Astrocyte (in vitro differentiated cells and primary cell): ENCODE data around the gene SDK1. TPM values are rescaled to one million over a fixed set of nuclear protein-coding genes. Genes with fewer than 3 reads are reported as not detected.

Source experiments
- DNase-seq: peaks from one replicate; pipeline ENCODE4 v3.0.0-alpha.2; 2010; ENCODE audit warnings: low read depth
- FAIRE-seq: peaks from 2 replicates; lab custom pipeline; 2011; peaks lifted over from hg19 to GRCh38; lab: Jason Lieb, UNC
- H2AFZ ChIP-seq: 2 replicates; pipeline ENCODE4 v1.6.0; 2012; ENCODE audit warnings: low read depth, low read length, inconsistent platforms
- H3K27ac ChIP-seq: 2 replicates; pipeline ENCODE4 v1.5.1; 2011; ENCODE audit warnings: low read depth, low read length, inconsistent platforms
- H3K27me3 ChIP-seq: 2 replicates; pipeline ENCODE4 v1.6.0; 2011; ENCODE audit warnings: low read length, inconsistent platforms; ENCODE audit not compliant: insufficient read depth
- H3K36me3 ChIP-seq: 2 replicates; pipeline ENCODE4 v1.5.1; 2011; ENCODE audit warnings: low read length, inconsistent platforms; ENCODE audit not compliant: insufficient read depth
- H3K4me1 ChIP-seq: 2 replicates; pipeline ENCODE4 v1.5.1; 2011; ENCODE audit warnings: low read length, inconsistent platforms; ENCODE audit not compliant: insufficient read depth
- H3K4me2 ChIP-seq: 2 replicates; pipeline ENCODE4 v1.6.0; 2012; ENCODE audit warnings: low read length, inconsistent platforms
- H3K4me3 ChIP-seq: 2 replicates; pipeline ENCODE4 v1.5.1; 2011; ENCODE audit warnings: low read depth, mild to moderate bottlenecking, low read length, inconsistent platforms; ENCODE audit not compliant: insufficient read depth
- H3K79me2 ChIP-seq: 2 replicates; pipeline ENCODE4 v1.6.0; 2012; ENCODE audit warnings: mild to moderate bottlenecking, low read length, inconsistent platforms; ENCODE audit not compliant: insufficient read depth
- H3K9ac ChIP-seq: 2 replicates; pipeline ENCODE4 v1.6.0; 2012; ENCODE audit warnings: mild to moderate bottlenecking, low read length, inconsistent platforms
- H3K9me3 ChIP-seq: 2 replicates; pipeline ENCODE4 v1.5.1; 2012; ENCODE audit warnings: low read depth, mild to moderate bottlenecking, low read length, inconsistent platforms; ENCODE audit not compliant: insufficient read depth
- H4K20me1 ChIP-seq: 2 replicates; pipeline ENCODE4 v1.6.0; 2012; ENCODE audit warnings: low read length, inconsistent platforms; ENCODE audit not compliant: insufficient read depth
- H3K27ac Mint-ChIP-seq: one replicate; pipeline ENCODE4 v1.8.0; 2021; ENCODE audit warnings: mild to moderate bottlenecking, mixed read lengths; ENCODE audit not compliant: unreplicated experiment
- H3K27me3 Mint-ChIP-seq: one replicate; pipeline ENCODE4 v1.8.0; 2021; ENCODE audit warnings: low read depth, mixed read lengths; ENCODE audit not compliant: unreplicated experiment
- H3K36me3 Mint-ChIP-seq: one replicate; pipeline ENCODE4 v1.8.0; 2021; ENCODE audit warnings: low read depth, mixed read lengths; ENCODE audit not compliant: unreplicated experiment
- H3K4me1 Mint-ChIP-seq: one replicate; pipeline ENCODE4 v1.8.0; 2021; ENCODE audit warnings: low read depth, mixed read lengths; ENCODE audit not compliant: unreplicated experiment
- H3K4me3 Mint-ChIP-seq: one replicate; pipeline ENCODE4 v1.8.0; 2021; ENCODE audit warnings: mild to moderate bottlenecking, moderate library complexity, mixed read lengths; ENCODE audit not compliant: unreplicated experiment
- H3K9me3 Mint-ChIP-seq: one replicate; pipeline ENCODE4 v1.8.0; 2021; ENCODE audit warnings: mild to moderate bottlenecking, mixed read lengths; ENCODE audit not compliant: unreplicated experiment
- CTCF ChIP-seq: IDR thresholded peaks from 2 replicates; pipeline ENCODE4 v1.5.1; 2011; ENCODE audit warnings: low read depth, mild to moderate bottlenecking, inconsistent platforms, low read length, moderate library complexity; ENCODE audit not compliant: insufficient read depth
- EZH2 ChIP-seq: IDR thresholded peaks from 2 replicates; pipeline ENCODE4 v1.6.1; 2012; ENCODE audit warnings: mild to moderate bottlenecking, low read length, inconsistent platforms; ENCODE audit not compliant: insufficient read depth
- total RNA-seq: library from RNA; stranded (reverse); gene quantifications from 2 replicates; pipeline ENCODE4 v1.2.1, GENCODE V29; 2021

SDK1 gene
- total RNA-seq, 1 donor from 2014 or later = 4.2 TPM

- H3K9me3 ChIP-seq = peaks cover 2% of the 10 kb centered on the region
- H3K9ac ChIP-seq = no peak overlapping the region
- DNase-seq (no peak), FAIRE-seq (no peak)
- H3K4me3 Mint-ChIP-seq = no peak overlapping the region
- no peak overlapping the region for H2AFZ ChIP-seq
- no peaks in the 10 kb centered on the region for H3K27me3 ChIP-seq
- peaks cover 42% of the 10 kb centered on the region for H3K27me3 Mint-ChIP-seq
- no peak overlapping the region for H3K27ac ChIP-seq
- no peak overlapping the region for H3K27ac Mint-ChIP-seq
- no peaks in the 10 kb centered on the region for H3K4me1 ChIP-seq
- no peak overlapping the region for H3K4me2 ChIP-seq
- peaks cover 2% of the 10 kb centered on the region for H3K36me3 Mint-ChIP-seq
- no peak overlapping the region for H3K4me3 ChIP-seq
- H3K36me3 ChIP-seq = no peaks in the 10 kb centered on the region
- TF ChIP-seq CTCF = no peak
- no peak for TF ChIP-seq EZH2
- H3K4me1 Mint-ChIP-seq = no peaks in the 10 kb centered on the region
- H3K9me3 Mint-ChIP-seq = peaks cover 2% of the 10 kb centered on the region
- H4K20me1 ChIP-seq = no peaks in the 10 kb centered on the region
- no peaks in the 10 kb centered on the region for H3K79me2 ChIP-seq
Measured at GRCh38 chr7:4175346-4175973, 874.4 kb downstream of the SDK1 start.

GRCh38 chr7:4177001-4177400 lies 875.9 kb downstream of the SDK1 start:
- Histone ChIP-seq H3K27ac (no peak overlapping the region), H2AFZ (no peak overlapping the region), H3K36me3 (no peaks in the 10 kb centered on the region), H3K9me3 (peaks cover 2% of the 10 kb centered on the region), H3K4me3 (no peak overlapping the region), H3K4me2 (no peak overlapping the region), H3K4me1 (no peaks in the 10 kb centered on the region), H3K9ac (no peak overlapping the region), H3K27me3 (no peaks in the 10 kb centered on the region), H3K79me2 (no peaks in the 10 kb centered on the region), H4K20me1 (no peaks in the 10 kb centered on the region)
- Mint-ChIP-seq H3K36me3 (peaks cover 2% of the 10 kb centered on the region), H3K4me1 (no peaks in the 10 kb centered on the region), H3K27me3 (peaks cover 34% of the 10 kb centered on the region), H3K27ac (no peak overlapping the region), H3K4me3 (no peak overlapping the region), H3K9me3 (peaks cover 2% of the 10 kb centered on the region)
- FAIRE-seq = no peak
- TF ChIP-seq CTCF (no peak), EZH2 (no peak)
- DNase-seq = no peak

GRCh38 chr7:4178416-4178815 lies 877.4 kb downstream of the SDK1 start:
- H3K4me3 ChIP-seq = no peak overlapping the region
- no peak overlapping the region for H2AFZ ChIP-seq
- no peaks in the 10 kb centered on the region for H3K27me3 ChIP-seq
- H3K9me3 ChIP-seq = peaks cover 2% of the 10 kb centered on the region
- Mint-ChIP-seq H3K36me3 (peaks cover 2% of the 10 kb centered on the region), H3K4me1 (no peaks in the 10 kb centered on the region), H3K4me3 (no peak overlapping the region), H3K27me3 (peaks cover 22% of the 10 kb centered on the region), H3K9me3 (peaks cover 5% of the 10 kb centered on the region), H3K27ac (no peak overlapping the region)
- no peaks in the 10 kb centered on the region for H4K20me1 ChIP-seq
- H3K79me2 ChIP-seq = no peaks in the 10 kb centered on the region
- no peaks in the 10 kb centered on the region for H3K4me1 ChIP-seq
- H3K9ac ChIP-seq = no peak overlapping the region
- no peaks in the 10 kb centered on the region for H3K36me3 ChIP-seq
- H3K27ac ChIP-seq = no peak overlapping the region
- no peak for FAIRE-seq
- no peak overlapping the region for H3K4me2 ChIP-seq
- TF ChIP-seq EZH2 (no peak), CTCF (no peak)
- DNase-seq = no peak
